ENCODE measurements around the gene LYL1. TPM values are rescaled to one million over a fixed set of nuclear protein-coding genes. Genes with fewer than 3 reads are reported as not detected.

Gene LYL1
- total and polyA plus RNA-seq, 2 donors (not counting 3 experiments of a cell fraction or from before 2014, with no cell fraction given) = 74.4 to 87.3 TPM

DNA sequence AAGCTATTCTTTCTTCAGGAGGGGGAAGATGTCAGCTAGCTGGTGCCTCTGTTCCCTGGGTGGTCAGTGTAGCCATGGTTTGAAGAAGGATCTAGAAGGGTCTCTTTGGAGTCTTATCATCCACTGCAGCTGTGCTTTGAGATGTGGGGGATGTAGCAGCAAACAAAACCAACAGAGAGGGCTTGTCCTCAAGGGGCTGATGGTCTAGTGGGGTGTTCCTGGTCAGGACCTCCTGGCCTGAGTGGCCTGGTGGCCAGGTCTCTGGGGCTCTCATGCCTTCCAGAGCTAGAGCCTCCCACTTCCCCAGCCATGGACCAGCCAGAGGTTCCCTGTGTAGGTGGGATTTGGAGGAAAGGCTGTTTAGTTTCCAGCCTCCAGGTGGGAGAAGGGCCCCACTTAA is 40.3 kb downstream of the LYL1 start:
- dilution Hi-C loops (cut with MboI; ENCODE audit: extremely low pct_ligation_motif_present, low sequenced_read_pairs) = no loop called here
- H3K9me3 ChIP-seq (replicated peaks; ENCODE audit: control insufficient read depth, insufficient read depth, low read length) = no peaks in the 10 kb centered on the region
- H3K36me3 ChIP-seq (ENCODE audit: control insufficient read depth in 2 of 2, extremely low read depth in 1 of 2, insufficient read depth in 2 of 2, low read length in 2 of 2) = no peaks in the 10 kb centered on the region
- no peak overlapping the region for H3K27ac ChIP-seq (ENCODE audit: insufficient read depth, low read depth, low read length)
- BruUV-seq (replicated peaks) = no TSS peak
- TF ChIP-seq POLR2AphosphoS5 (IDR thresholded peaks at IDR 0.05; ENCODE audit: insufficient read depth, low read depth, low read length) (no peak), FOS (IDR thresholded peaks at IDR 0.05; ENCODE audit: borderline replicate concordance, insufficient read depth, low read length) (no peak), POLR2A (IDR thresholded peaks at IDR 0.05; ENCODE audit: low read depth, low read length) (no peak), EZH2 (IDR thresholded peaks at IDR 0.05; ENCODE audit: borderline replicate concordance, low read depth, low read length, severe bottlenecking) (no peak), JUN (IDR thresholded peaks at IDR 0.05; ENCODE audit: borderline replicate concordance, insufficient read depth, insufficient read length, low read depth) (no peak), MYC (IDR thresholded peaks at IDR 0.05; ENCODE audit: low read depth, low read length) (no peak), GATA2 (IDR thresholded peaks at IDR 0.05; ENCODE audit: insufficient read depth, insufficient read length, low read depth, low read length) (no peak)
- TF ChIP-seq, protein P1, sequence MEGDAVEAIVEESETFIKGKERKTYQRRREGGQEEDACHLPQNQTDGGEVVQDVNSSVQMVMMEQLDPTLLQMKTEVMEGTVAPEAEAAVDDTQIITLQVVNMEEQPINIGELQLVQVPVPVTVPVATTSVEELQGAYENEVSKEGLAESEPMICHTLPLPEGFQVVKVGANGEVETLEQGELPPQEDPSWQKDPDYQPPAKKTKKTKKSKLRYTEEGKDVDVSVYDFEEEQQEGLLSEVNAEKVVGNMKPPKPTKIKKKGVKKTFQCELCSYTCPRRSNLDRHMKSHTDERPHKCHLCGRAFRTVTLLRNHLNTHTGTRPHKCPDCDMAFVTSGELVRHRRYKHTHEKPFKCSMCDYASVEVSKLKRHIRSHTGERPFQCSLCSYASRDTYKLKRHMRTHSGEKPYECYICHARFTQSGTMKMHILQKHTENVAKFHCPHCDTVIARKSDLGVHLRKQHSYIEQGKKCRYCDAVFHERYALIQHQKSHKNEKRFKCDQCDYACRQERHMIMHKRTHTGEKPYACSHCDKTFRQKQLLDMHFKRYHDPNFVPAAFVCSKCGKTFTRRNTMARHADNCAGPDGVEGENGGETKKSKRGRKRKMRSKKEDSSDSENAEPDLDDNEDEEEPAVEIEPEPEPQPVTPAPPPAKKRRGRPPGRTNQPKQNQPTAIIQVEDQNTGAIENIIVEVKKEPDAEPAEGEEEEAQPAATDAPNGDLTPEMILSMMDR (IDR thresholded peaks at IDR 0.05; ENCODE audit: extremely low read depth in 1 of 2, insufficient read depth in 1 of 2, low read depth in 1 of 2, low read length in 2 of 2) = no peak
- TF ChIP-seq, protein P2, sequence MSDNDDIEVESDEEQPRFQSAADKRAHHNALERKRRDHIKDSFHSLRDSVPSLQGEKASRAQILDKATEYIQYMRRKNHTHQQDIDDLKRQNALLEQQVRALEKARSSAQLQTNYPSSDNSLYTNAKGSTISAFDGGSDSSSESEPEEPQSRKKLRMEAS (IDR thresholded peaks at IDR 0.05; ENCODE audit: insufficient read depth, insufficient read length) = no peak
- no peak for FAIRE-seq
- H3K9me1 ChIP-seq (replicated peaks; ENCODE audit: control insufficient read depth, extremely low read depth, insufficient read depth, low read length) = no peaks in the 10 kb centered on the region
- H3K9ac ChIP-seq (replicated peaks; ENCODE audit: extremely low read depth, insufficient read depth, low read length) = no peak overlapping the region
- no peaks in the 10 kb centered on the region for H3K79me2 ChIP-seq (ENCODE audit: control insufficient read depth, insufficient read depth, low read length)
- intact Hi-C loops (cut with micrococcal nuclease) = loop anchor here (5.0 kb wide), 1 partner anchor 40 kb away; no protein-coding TSS in a partner anchor
- no peak overlapping the region for H3K4me2 ChIP-seq (ENCODE audit: insufficient read depth, low read length)
- no peaks in the 10 kb centered on the region for H3K27me3 ChIP-seq (ENCODE audit: control insufficient read depth in 2 of 2, insufficient read depth in 2 of 2, low read length in 2 of 2)
- no peak for DNase-seq (ENCODE audit: low read depth, low spot score)
- no peak overlapping the region for H3K4me3 ChIP-seq (replicated peaks in 1 of 3; ENCODE audit: insufficient read depth in 1 of 3, low read depth in 1 of 3, low read length in 3 of 3)
- peaks cover 13% of the 10 kb centered on the region for H3K4me1 ChIP-seq (ENCODE audit: control insufficient read depth, extremely low read depth, insufficient read depth, low read length)
- H4K20me1 ChIP-seq (replicated peaks; ENCODE audit: control insufficient read depth, extremely low read depth, insufficient read depth, low read length) = no peaks in the 10 kb centered on the region
- CTCF ChIA-PET = interaction anchor here (1.0 to 15.7 kb wide), 10 partner anchors 8 to 97 kb away, joined by 3 to 463 read pairs (median 28); no protein-coding TSS in a partner anchor
- H2AFZ ChIP-seq (ENCODE audit: low read depth, low read length) = no peak overlapping the region
- POLR2A ChIA-PET = no interaction called here

All from endothelial cell of umbilical vein (primary cell).